Small intestine (tissue), 7 donors: ENCODE measurements around the gene NTN5. TPM values are rescaled to one million over a fixed set of nuclear protein-coding genes. Genes with fewer than 3 reads are reported as not detected.

ENCODE experiments used
- DNase-seq, 2 donors: peaks; one replicate each; pipeline versions ENCODE4 v3.0.0 to v3.0.0-alpha.2; 2013
- FAIRE-seq: peaks from 2 replicates; lab custom pipeline; 2012; peaks lifted over from hg19 to GRCh38; lab: Jason Lieb, UNC
- H3K27ac ChIP-seq, 3 donors: one replicate each; pipeline ENCODE4 v1.5.1; 2013; ENCODE audit warnings: low read length in 2 of 3, mild to moderate bottlenecking in 2 of 3, control low read depth in 1 of 3, inconsistent platforms in 1 of 3, low read depth in 1 of 3, moderate library complexity in 1 of 3
- H3K27me3 ChIP-seq, 3 donors: one replicate each; pipeline ENCODE4 v1.6.1; 2013; ENCODE audit warnings: low read length in 3 of 3, inconsistent platforms in 1 of 3; ENCODE audit not compliant: control insufficient read depth in 3 of 3, insufficient read depth in 3 of 3
- H3K36me3 ChIP-seq, 3 donors: one replicate each; pipeline ENCODE4 v1.6.1; 2013; ENCODE audit warnings: low read length in 3 of 3, inconsistent platforms in 1 of 3, low read depth in 1 of 3, mild to moderate bottlenecking in 1 of 3, moderate library complexity in 1 of 3; ENCODE audit not compliant: control insufficient read depth in 3 of 3, insufficient read depth in 2 of 3
- H3K4me1 ChIP-seq, 3 donors: one replicate each; pipeline ENCODE4 v1.6.1; 2013; ENCODE audit warnings: low read length in 2 of 3, inconsistent platforms in 1 of 3, low read depth in 1 of 3, mild to moderate bottlenecking in 1 of 3, moderate library complexity in 1 of 3; ENCODE audit not compliant: control insufficient read depth in 3 of 3, insufficient read depth in 2 of 3
- H3K4me3 ChIP-seq, 3 donors: one replicate each; pipeline ENCODE4 v1.5.1; 2013; ENCODE audit warnings: low read length in 3 of 3, control low read depth in 1 of 3, inconsistent platforms in 1 of 3, low read depth in 1 of 3, mild to moderate bottlenecking in 1 of 3, moderate library complexity in 1 of 3
- H3K9me3 ChIP-seq, 2 donors: one replicate each; pipeline ENCODE4 v1.6.1; 2013; ENCODE audit warnings: low read depth in 1 of 2, low read length in 1 of 2; ENCODE audit not compliant: control insufficient read depth in 2 of 2, insufficient read depth in 1 of 2
- WGBS, 3 donors: extraction: QIAGEN DNeasy Blood & Tissue Kit; methylation state at CpG; one replicate each; pipeline ENCODE4 v1.1.7; 2013; 5-methylcytosine and 5-hydroxymethylcytosine counted together
- polyA plus RNA-seq, 4 donors: library from polyadenylated mRNA; stranded (reverse) in 3 of 4; unstranded in 1 of 4; fragments of 200-250 nt in 3 of 4; fragments of 120-200 nt in 1 of 4; gene quantifications; one replicate each; pipeline versions ENCODE4 v1.2.1 to v1.2.3, GENCODE V29; 2013
- donor health status: healthy with polysubstance abuse.
- donor health status: control.
- donor health status: control.
- donor health status: Bipolar disorder and iron deficiency.
- donor health status: healthy.

Gene NTN5
- polyA plus RNA-seq, 4 donors = 0.24 to 0.32 TPM; not detected in 2

DNA sequence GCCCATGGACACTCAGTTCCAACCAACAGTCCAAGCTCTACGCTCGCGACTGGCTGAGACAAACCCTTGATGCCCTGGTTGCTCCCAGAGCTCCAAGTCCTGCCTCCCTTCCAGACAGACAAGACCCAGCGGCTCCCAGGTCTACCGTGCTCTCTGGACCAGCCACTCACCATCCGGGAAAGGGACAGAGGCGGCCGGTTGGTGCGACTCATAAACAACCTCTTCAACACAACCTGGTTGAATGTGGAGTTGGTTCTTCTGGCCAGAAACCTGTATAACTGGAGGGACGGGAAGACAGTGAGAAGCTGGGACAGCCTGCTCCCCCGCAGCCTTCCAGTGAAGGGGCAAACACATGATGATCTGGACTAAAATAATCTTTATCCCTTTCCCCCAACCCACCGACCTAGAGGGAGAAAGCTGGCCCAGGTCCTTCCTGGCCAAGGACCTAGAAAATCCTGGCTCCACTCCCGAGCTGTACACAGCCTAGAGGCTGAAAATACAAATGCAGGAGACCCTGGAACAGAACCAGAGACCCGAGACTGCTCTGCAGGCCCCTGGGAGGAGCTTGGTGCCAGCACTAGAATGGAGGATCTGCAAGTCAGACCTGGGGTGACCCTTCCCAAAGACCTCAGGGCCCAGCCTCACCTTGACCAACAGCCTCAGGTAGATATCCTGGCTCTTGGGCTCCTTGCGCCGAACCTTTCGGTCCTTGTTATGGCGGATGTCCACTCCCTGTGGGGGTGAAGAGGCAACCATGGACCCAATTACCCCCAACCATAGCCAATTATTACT, 55.5 kb downstream of the NTN5 start:
- no peaks in the 10 kb centered on the region for H3K9me3 ChIP-seq
- DNase-seq (peak in 1 of 2 donors; percentile 38), FAIRE-seq (no peak)
- WGBS, 3 donors = 28 to 48% (median 29%) methylated on average over 18 of the region's 18 CpGs
- H3K4me3 ChIP-seq = peak overlapping the region; percentile 34 to 98 (median 81)
- H3K4me1 ChIP-seq = peaks cover 0 to 47% (median 5%) of the 10 kb centered on the region in 3 donors
- no peaks in the 10 kb centered on the region for H3K27me3 ChIP-seq
- H3K36me3 ChIP-seq = peaks cover 0 to 54% (median 16%) of the 10 kb centered on the region in 3 donors
- peak overlapping the region; percentile 90 to 97 (median 95) for H3K27ac ChIP-seq

DNA sequence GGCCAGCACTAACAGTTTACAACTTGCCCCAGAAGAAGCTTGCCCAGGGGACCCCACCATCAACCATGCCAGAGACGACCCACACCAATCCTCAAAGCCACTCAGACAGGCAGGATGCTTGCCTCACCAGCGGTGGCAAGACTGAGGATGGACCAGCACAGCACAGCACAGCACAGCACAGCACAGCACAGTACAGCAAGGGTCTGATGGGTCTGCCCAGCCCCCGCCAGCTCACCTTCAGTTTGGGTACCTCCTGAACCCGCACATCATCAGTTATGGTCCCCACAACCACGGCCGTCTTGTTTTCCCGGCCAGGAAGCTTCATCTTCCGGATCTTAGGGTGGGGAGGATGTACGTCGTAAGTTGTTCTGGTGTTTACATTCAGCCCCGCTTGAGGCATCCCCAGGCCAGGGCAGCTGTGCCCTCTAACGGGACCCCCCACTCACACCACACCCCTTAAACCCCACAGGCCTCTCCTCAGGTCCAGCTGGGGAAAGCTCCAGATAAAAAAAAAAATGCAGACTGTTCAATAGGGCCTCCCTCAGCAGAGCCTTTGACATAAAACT, 56.2 kb downstream of the NTN5 start:
- WGBS, 3 donors = 42 to 50% (median 45%) methylated on average over 12 of the region's 12 CpGs
- DNase-seq = no peak
- H3K9me3 ChIP-seq = no peaks in the 10 kb centered on the region
- H3K27me3 ChIP-seq = no peaks in the 10 kb centered on the region
- H3K4me1 ChIP-seq = peaks cover 0 to 47% (median 5%) of the 10 kb centered on the region in 3 donors
- H3K36me3 ChIP-seq = peaks cover 2 to 61% (median 16%) of the 10 kb centered on the region in 3 donors
- peak overlapping the region in 2 of 3 donors; percentile 81 to 98 for H3K4me3 ChIP-seq
- H3K27ac ChIP-seq = peak overlapping the region; percentile 90 to 97 (median 95)
- no peak for FAIRE-seq

DNA sequence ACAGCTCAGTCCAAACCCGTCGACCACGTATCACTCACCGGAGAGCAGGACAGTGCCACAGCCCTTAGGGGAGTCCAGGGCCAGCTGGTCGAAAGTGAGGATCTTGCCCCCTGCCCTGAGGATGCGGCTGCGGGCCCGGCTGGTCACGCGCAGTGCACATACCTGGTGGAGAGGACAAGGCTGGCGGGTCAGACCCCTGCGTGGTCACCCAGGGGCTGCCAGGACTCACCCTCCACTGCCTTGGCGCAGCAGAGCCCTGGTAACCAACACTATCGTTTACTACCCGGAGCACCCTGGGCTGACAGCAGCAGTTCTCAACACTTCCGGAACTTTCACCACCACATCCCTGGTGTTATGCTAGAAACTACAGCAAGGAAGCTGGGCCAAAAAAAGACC, 56.8 kb downstream of the NTN5 start:
- 55 to 80% (median 59%) methylated on average over 16 of the region's 16 CpGs for WGBS, 3 donors
- DNase-seq (no peak), FAIRE-seq (no peak)
- Histone ChIP-seq H3K4me3 (no peak overlapping the region), H3K27me3 (no peaks in the 10 kb centered on the region), H3K9me3 (no peaks in the 10 kb centered on the region), H3K4me1 (peaks cover 0 to 47% (median 5%) of the 10 kb centered on the region in 3 donors), H3K36me3 (peaks cover 2 to 60% (median 16%) of the 10 kb centered on the region in 3 donors), H3K27ac (peak overlapping the region; percentile 90 to 97 (median 95))

DNA sequence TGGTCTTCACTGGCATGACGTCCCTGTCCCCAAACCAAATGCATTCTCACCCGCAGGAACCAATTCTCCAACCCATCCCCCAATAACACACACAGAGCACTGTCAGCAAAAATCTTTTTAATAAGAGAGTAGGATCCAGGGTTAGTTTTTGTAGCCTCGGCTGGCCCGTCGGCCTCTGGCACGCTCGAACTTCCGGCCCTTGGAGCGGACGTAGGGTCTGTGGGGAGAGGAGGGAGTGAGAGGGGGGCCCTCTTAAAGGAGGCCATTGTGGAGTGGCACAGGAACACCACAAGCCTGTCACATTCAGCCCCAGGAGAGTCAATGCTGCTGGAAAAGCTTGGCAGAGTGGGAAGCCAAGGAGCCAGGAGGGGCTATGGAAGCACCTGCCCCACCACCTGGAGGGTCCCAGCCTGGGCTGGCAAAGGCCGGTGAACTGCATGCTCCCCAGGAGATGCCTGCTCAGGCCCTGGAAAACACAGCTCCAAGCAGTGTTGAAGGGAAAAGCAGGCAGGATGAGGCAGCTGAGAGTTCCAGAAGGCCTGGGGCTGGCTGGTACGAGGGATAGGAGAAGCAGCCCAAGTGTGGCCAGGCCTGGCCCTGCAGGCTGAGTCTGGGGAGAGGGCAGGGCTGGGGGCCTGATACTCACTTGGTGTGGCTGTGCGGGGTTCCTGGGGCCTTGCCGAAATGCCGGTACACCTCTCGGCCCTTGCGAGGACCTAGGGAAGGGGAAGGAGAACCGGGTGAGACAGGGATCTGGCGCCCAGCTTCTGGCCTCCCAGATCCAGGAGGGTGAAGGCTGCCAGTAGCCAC, 57.4 kb downstream of the NTN5 start:
- Histone ChIP-seq H3K9me3 (no peaks in the 10 kb centered on the region), H3K27ac (peak overlapping the region; percentile 90 to 97 (median 95)), H3K36me3 (peaks cover 2 to 64% (median 16%) of the 10 kb centered on the region in 3 donors), H3K4me3 (peak overlapping the region in 1 of 3 donors; percentile 65), H3K4me1 (peaks cover 0 to 47% (median 5%) of the 10 kb centered on the region in 3 donors), H3K27me3 (no peaks in the 10 kb centered on the region)
- DNase-seq = no peak
- 38 to 62% (median 57%) methylated on average over 19 of the region's 19 CpGs for WGBS, 3 donors
- FAIRE-seq = no peak

DNA sequence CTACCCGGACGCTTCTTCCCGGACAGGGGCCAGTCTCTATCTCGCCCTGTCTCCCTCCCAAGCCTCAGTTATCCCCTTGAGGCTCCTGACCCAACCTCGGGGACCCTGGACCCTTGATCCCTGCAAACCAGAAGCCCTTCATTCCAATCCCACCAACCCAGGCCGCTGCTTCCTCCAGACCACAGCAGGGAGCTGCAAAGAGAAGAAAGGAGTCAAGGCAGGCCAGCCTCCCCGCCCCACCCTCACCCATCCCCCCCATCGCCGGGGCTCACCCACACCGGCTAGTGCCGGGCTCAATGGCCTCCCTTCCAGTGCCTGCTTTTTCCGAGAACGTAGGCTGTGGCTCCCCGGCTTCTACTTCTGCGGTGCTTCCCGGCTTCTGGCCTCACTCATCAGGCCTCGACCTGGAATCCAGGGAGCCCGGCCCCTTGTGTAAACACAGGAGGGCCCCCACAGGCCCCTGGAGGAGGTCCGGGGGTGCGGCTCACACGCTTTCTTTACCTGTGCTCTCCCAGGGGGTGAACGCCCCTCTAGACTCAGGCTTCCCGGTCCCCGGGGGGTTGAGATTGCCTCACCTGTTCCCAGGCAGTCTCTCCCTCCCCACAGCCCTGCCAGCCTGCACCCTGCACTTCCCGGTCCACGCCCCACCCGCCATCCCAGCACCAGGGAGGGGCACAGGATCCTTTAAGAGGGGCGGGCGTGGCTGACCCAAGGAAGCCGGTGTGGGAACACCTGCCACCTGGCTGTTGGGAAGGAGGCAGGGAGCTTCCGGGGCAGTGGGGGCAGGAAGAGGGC, 58.2 kb downstream of the NTN5 start, which contains the start of gene FAM83E:
TSS of gene FAM83E (minus strand) at position 641 of the 795 bp plus-strand sequence. CDS start 1,704 bp downstream, outside the sequence.
- H3K4me3 ChIP-seq = peak within 1 kb of the TSS; percentile 17 to 68 (median 65)
- no peaks in the 10 kb centered on the region for H3K27me3 ChIP-seq
- DNase-seq (peak; percentile 98 to 99), FAIRE-seq (no peak)
- WGBS, 3 donors = 10 to 45% (median 30%) methylated on average over 28 to 31 of the region's 31 CpGs
- H3K36me3 ChIP-seq = peaks cover 2 to 70% (median 16%) of the 10 kb centered on the region in 3 donors
- H3K9me3 ChIP-seq = no peaks in the 10 kb centered on the region
- H3K4me1 ChIP-seq = peaks cover 0 to 46% (median 5%) of the 10 kb centered on the region in 3 donors
- H3K27ac ChIP-seq = peak within 1 kb of the TSS; percentile 95 to 97 (median 96)

DNA sequence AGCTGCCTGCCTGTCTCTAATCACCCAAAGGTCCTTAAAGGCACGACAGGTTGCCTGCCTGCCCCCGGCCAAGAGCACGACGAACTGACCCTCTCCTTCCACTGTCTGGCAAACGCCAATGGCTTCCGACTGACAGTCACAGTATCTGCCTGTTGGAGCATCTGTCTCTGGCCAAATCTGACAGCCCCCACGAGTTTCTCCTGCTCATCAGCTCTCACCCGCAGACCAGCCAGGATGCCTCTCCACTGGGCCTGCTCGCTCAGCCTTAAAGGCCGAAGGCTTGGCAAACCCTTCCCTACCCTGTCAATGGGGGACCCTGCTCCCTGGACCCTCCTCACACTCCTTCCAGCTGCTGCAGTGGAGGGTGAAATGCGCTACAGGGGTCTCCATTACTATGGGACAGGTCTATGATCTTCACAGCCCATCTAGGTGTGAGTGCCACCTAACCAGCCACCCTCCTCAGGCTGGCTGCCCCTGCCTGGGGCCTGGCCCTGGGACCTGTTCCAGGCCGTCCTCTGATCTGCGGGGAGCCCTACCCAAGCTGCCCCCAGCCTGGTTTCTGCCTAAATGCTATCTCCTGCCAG, 58.9 kb downstream of the NTN5 start:
- H3K4me3 ChIP-seq = peak overlapping the region; percentile 17 to 68 (median 65)

DNA sequence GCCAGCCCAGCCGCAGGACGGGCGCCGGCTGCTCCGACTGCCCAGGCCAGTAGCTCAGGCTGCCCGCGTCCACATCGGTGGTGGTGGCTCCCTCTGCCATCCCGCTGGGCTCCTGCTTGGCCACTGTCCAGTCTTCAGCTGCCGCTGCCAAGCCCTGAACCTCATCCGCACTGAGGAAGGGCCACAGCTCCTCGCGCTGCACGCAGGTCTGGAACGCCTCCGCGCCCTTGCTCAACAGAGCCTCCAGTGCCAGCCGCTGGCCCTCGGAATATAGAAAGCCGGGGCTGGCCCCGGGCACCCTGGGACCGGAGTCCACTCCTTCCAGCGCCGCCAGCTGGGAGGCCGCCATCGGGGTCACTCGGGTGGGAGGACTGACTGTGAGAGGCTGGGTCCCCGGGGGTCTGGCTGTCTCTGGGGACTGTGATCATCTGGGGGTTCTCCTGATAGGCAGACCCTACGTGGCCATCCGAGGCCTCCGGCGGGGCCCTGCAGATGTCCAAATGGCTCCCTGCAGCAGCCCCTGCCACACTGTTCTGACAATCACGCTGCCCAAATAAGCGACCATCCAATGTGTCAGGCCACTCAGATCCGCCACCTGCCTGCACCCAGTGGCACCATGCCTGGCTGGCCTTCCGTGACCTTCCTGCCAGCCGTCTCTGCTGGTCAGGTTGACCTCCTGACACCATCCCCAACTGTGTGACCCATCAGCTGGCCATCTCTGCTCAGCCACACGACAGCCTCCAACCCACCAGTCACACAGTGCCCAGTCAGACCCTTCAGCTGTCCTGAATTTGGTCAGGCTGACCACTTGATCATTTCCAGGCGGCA, 59.6 kb downstream of the NTN5 start:
- H3K4me1 ChIP-seq = peaks cover 0 to 44% (median 5%) of the 10 kb centered on the region in 3 donors
- peaks cover 2 to 76% (median 16%) of the 10 kb centered on the region in 3 donors for H3K36me3 ChIP-seq
- H3K4me3 ChIP-seq = peak overlapping the region; percentile 12 to 68 (median 65)
- no peak for FAIRE-seq
- no peaks in the 10 kb centered on the region for H3K9me3 ChIP-seq
- peak; percentile 31 to 80 for DNase-seq
- no peaks in the 10 kb centered on the region for H3K27me3 ChIP-seq
- H3K27ac ChIP-seq = peak overlapping the region; percentile 95 to 97 (median 96)
- 14 to 66% (median 48%) methylated on average over 30 to 39 of the region's 39 CpGs for WGBS, 3 donors

More for the DNA sequence above, 58.9 kb downstream of the NTN5 start:
- FAIRE-seq (no peak), DNase-seq (peak in 1 of 2 donors; percentile 36)
- Histone ChIP-seq H3K27ac (peak overlapping the region; percentile 95 to 97 (median 96)), H3K4me1 (peaks cover 0 to 44% (median 5%) of the 10 kb centered on the region in 3 donors), H3K9me3 (no peaks in the 10 kb centered on the region), H3K36me3 (peaks cover 2 to 76% (median 16%) of the 10 kb centered on the region in 3 donors), H3K27me3 (no peaks in the 10 kb centered on the region)
- WGBS, 3 donors = 7 to 50% (median 32%) methylated on average over 13 of the region's 13 CpGs
